HepG2 (cell line): ENCODE data around the gene DPCD. TPM values are rescaled to one million over a fixed set of nuclear protein-coding genes. Genes with fewer than 3 reads are reported as not detected.

Source experiments
- ATAC-seq: fragments of 200-7000 bp; cut with Tn5 transposase; 3 replicates; pipeline ENCODE4 v1.9.1; 2020; ENCODE audit warnings: mild to moderate bottlenecking, moderate library complexity
- BruUV-seq: library from RNA; stranded (reverse); fragments of 400-500 nt; replicated peaks from 2 replicates; lab custom pipeline; 2021; lab: Mats Ljungman, UMichigan
- CTCF ChIA-PET: fragments of 300-600 bp; formaldehyde crosslinking; extraction: SDS; loops from one replicate; lab custom pipeline; 2021; ENCODE audit warnings: low total read pairs, inconsistent platforms, low intra/inter-chr PET ratio; lab: Yijun Ruan, JAX
- POLR2A ChIA-PET: fragments of 350-600 bp; sonication (Branson Sonifier 250); formaldehyde crosslinking; loops from one replicate; lab custom pipeline; 2020; ENCODE audit warnings: antibody characterized with exemption, inconsistent platforms; lab: Yijun Ruan, JAX
- DNase-seq: peaks from one replicate; pipeline ENCODE4 v3.0.0-alpha.2; 2015; ENCODE audit warnings: low spot score
- FAIRE-seq: peaks from 3 replicates; lab custom pipeline; 2011; peaks lifted over from hg19 to GRCh38; lab: Jason Lieb, UNC
- H2AFZ ChIP-seq: one replicate; pipeline ENCODE4 v1.6.1; 2011; ENCODE audit warnings: low read length, inconsistent platforms
- H3K27ac ChIP-seq: fragments of 300-600 bp; 3 replicates; pipeline ENCODE4 v1.8.0; 2011; ENCODE audit warnings: mixed run types, mild to moderate bottlenecking, mixed read lengths, low read length, inconsistent platforms; ENCODE audit not compliant: insufficient read depth; ENCODE audit errors: extremely low read length
- H3K27me3 ChIP-seq, 2 experiments: fragments of 200-600 bp in 1 of 2; 2 replicates in 1 of 2; 3 replicates in 1 of 2; pipeline versions ENCODE4 v1.6.0 to v1.8.0; 2011; ENCODE audit warnings: low read length in 2 of 2, mild to moderate bottlenecking in 2 of 2, moderate library complexity in 2 of 2, inconsistent platforms in 1 of 2; ENCODE audit not compliant: insufficient read depth in 2 of 2, control insufficient read depth in 1 of 2
- H3K36me3 ChIP-seq, 2 experiments: fragments of 200-600 bp in 1 of 2; replicated peaks in 1 of 2; 2 replicates in 1 of 2; 3 replicates in 1 of 2; pipeline versions ENCODE4 v1.5.1 to v1.8.0; 2011; ENCODE audit warnings: low read length in 2 of 2, inconsistent platforms in 1 of 2; ENCODE audit not compliant: insufficient read depth in 2 of 2, control insufficient read depth in 1 of 2
- H3K4me1 ChIP-seq: 2 replicates; pipeline ENCODE4 v1.5.1; 2012; ENCODE audit warnings: low read length, inconsistent platforms; ENCODE audit not compliant: insufficient read depth
- H3K4me2 ChIP-seq: 2 replicates; pipeline ENCODE4 v1.6.0; 2011; ENCODE audit warnings: low read depth, low read length, inconsistent platforms
- H3K4me3 ChIP-seq, 3 experiments: fragments of 200-600 bp in 1 of 3; sonication (generic), shearing (Covaris generic) in 1 of 3; replicated peaks in 1 of 3; 2 replicates each; pipeline ENCODE4 v1.5.1; 2011 to 2016; ENCODE audit warnings: low read length in 3 of 3, inconsistent platforms in 2 of 3, low read depth in 2 of 3, mild to moderate bottlenecking in 2 of 3, control low read depth in 1 of 3, mixed read lengths in 1 of 3; ENCODE audit not compliant: insufficient read depth in 1 of 3
- H3K79me2 ChIP-seq: one replicate; pipeline ENCODE4 v1.6.1; 2011; ENCODE audit warnings: low read length, inconsistent platforms; ENCODE audit not compliant: insufficient read depth
- H3K9ac ChIP-seq: 2 replicates; pipeline ENCODE4 v1.6.0; 2011; ENCODE audit warnings: mild to moderate bottlenecking, low read depth, low read length, inconsistent platforms; ENCODE audit not compliant: insufficient read depth
- H3K9me3 ChIP-seq: 2 replicates; pipeline ENCODE4 v1.5.1; 2012; ENCODE audit warnings: mild to moderate bottlenecking, low read length
- H4K20me1 ChIP-seq: 2 replicates; pipeline ENCODE4 v1.6.0; 2011; ENCODE audit warnings: inconsistent platforms, mild to moderate bottlenecking, low read length, moderate library complexity; ENCODE audit not compliant: insufficient read depth
- AKAP8 ChIP-seq: sonication (generic); formaldehyde crosslinking; IDR thresholded peaks from 2 replicates; pipeline ENCODE4 v1.5.1; 2020; ENCODE audit warnings: mild to moderate bottlenecking, missing genetic modification reagents
- CSRNP1 ChIP-seq: sonication (generic); formaldehyde crosslinking; IDR thresholded peaks from 2 replicates; pipeline ENCODE4 v1.8.1; 2023; ENCODE audit warnings: mild to moderate bottlenecking, missing genetic modification reagents
- CTCF ChIP-seq: sonication (generic); formaldehyde crosslinking; IDR thresholded peaks from 2 replicates; pipeline ENCODE4 v1.5.0; 2020; ENCODE audit warnings: mild to moderate bottlenecking, missing genetic modification reagents, moderate library complexity
- EEA1 ChIP-seq: sonication (generic); formaldehyde crosslinking; IDR thresholded peaks from 2 replicates; pipeline ENCODE4 v1.5.1; 2020; ENCODE audit warnings: mild to moderate bottlenecking, missing genetic modification reagents, borderline replicate concordance
- GPN1 ChIP-seq: sonication (generic); formaldehyde crosslinking; IDR thresholded peaks from 2 replicates; pipeline ENCODE4 v1.5.1; 2020; ENCODE audit warnings: missing genetic modification reagents, borderline replicate concordance
- HNF4A ChIP-seq: sonication (generic); formaldehyde crosslinking; IDR thresholded peaks from 2 replicates; pipeline ENCODE4 v1.4.0; 2020; ENCODE audit warnings: missing genetic modification reagents
- HNRNPUL1 ChIP-seq: fragments of 200-400 bp; formaldehyde crosslinking; IDR thresholded peaks from 2 replicates; pipeline ENCODE4 v1.6.1; 2017; ENCODE audit warnings: low read depth, mild to moderate bottlenecking, low read length, moderate library complexity
- JARID2 ChIP-seq: sonication (generic); formaldehyde crosslinking; IDR thresholded peaks from 2 replicates; pipeline ENCODE4 v1.8.1; 2023; ENCODE audit warnings: missing genetic modification reagents, inconsistent platforms; ENCODE audit not compliant: insufficient replicate concordance
- MEF2D ChIP-seq: sonication (generic); formaldehyde crosslinking; IDR thresholded peaks from 2 replicates; pipeline ENCODE4 v1.5.1; 2020; ENCODE audit warnings: mild to moderate bottlenecking, missing genetic modification reagents
- PRMT3 ChIP-seq: sonication (generic); formaldehyde crosslinking; IDR thresholded peaks from 2 replicates; pipeline ENCODE4 v1.8.1; 2022; ENCODE audit warnings: low read depth, mild to moderate bottlenecking, moderate library complexity, missing genetic modification reagents, borderline replicate concordance
- RFX5 ChIP-seq: IDR thresholded peaks from 2 replicates; pipeline ENCODE4 v1.6.1; 2011; ENCODE audit warnings: low read depth, low read length, improper control_type of control experiment
- RFXANK ChIP-seq: IDR thresholded peaks from 2 replicates; pipeline ENCODE4 v1.6.1; 2016
- RFXAP ChIP-seq: sonication (generic); formaldehyde crosslinking; IDR thresholded peaks from 2 replicates; pipeline ENCODE4 v1.4.0; 2020; ENCODE audit warnings: missing genetic modification reagents, borderline replicate concordance
- SALL2 ChIP-seq: sonication (generic); formaldehyde crosslinking; IDR thresholded peaks from 2 replicates; pipeline ENCODE4 v1.8.1; 2023; ENCODE audit warnings: mild to moderate bottlenecking, missing genetic modification reagents, inconsistent platforms
- ZNF18 ChIP-seq: sonication (generic); formaldehyde crosslinking; IDR thresholded peaks from 2 replicates; pipeline ENCODE4 v1.8.0; 2022; ENCODE audit warnings: mild to moderate bottlenecking, missing genetic modification reagents; ENCODE audit not compliant: insufficient replicate concordance
- ZNF317 ChIP-seq: sonication (generic); formaldehyde crosslinking; IDR thresholded peaks from 2 replicates; pipeline ENCODE4 v1.5.0; 2020; ENCODE audit warnings: mild to moderate bottlenecking, missing genetic modification reagents
- WGBS: methylation state at CpG from one replicate; pipeline ENCODE4 v1.1.6; 2017; ENCODE audit warnings: low lambda C conversion rate; 5-methylcytosine and 5-hydroxymethylcytosine counted together
- in situ Hi-C: cut with HindIII; loops from 2 replicates; pipeline ENCODE4 v1.10.0; 2017; ENCODE audit warnings: low pct_unique_long_range_greater_than_20kb; ENCODE audit not compliant: extremely low pct_ligation_motif_present
- intact Hi-C: fragments of 100-400 bp; cut with micrococcal nuclease; formaldehyde crosslinking; loops from one replicate; pipeline ENCODE4 v1.10.0; 2022; ENCODE audit not compliant: unreplicated experiment
- polyA plus RNA-seq, 8 experiments: library from polyadenylated mRNA; depleted of rRNA in 3 of 8; stranded (reverse) in 7 of 8; unstranded in 1 of 8; fragments of >200 nt; fragmentation: Illumina TruSeq in 4 of 8; extraction: Trizol in 4 of 8; gene quantifications; 2 replicates each; pipeline versions ENCODE4 v1.2.1 to v1.2.3, GENCODE V29; 2011 to 2016; ENCODE audit warnings: low read depth in 4 of 8, missing spikeins in 1 of 8, mixed read lengths in 1 of 8; ENCODE audit not compliant: insufficient read depth in 1 of 8
- total RNA-seq, 5 experiments: library from RNA; depleted of rRNA; stranded (reverse); fragments of >200 nt; fragmentation: Illumina TruSeq; extraction: Trizol; gene quantifications; 2 replicates each; pipeline ENCODE4 v1.2.3, GENCODE V29; 2016; ENCODE audit warnings: low read depth in 1 of 5

DPCD gene
- total and polyA plus RNA-seq, 2 of the 13 experiments (the other 11 are each of a cell fraction or from before 2014, with no cell fraction given), result 25.2 to 27.0 TPM

- Histone ChIP-seq H2AFZ (no peak overlapping the region), H3K36me3 (peaks cover 12 to 21% of the 10 kb centered on the region in 2 experiments), H4K20me1 (no peaks in the 10 kb centered on the region), H3K27me3 (no peaks in the 10 kb centered on the region), H3K79me2 (no peaks in the 10 kb centered on the region), H3K9me3 (no peaks in the 10 kb centered on the region), H3K27ac (no peak overlapping the region), H3K4me3 (no peak overlapping the region), H3K4me2 (no peak overlapping the region), H3K9ac (no peak overlapping the region), H3K4me1 (no peaks in the 10 kb centered on the region)
- no TSS peak for BruUV-seq
- intact Hi-C loops, result no loop called here
- 97% methylated on average over 4 of the region's 5 CpGs for WGBS
- CTCF ChIA-PET, result no interaction called here
- ATAC-seq, result no peak
- DNase-seq, result no peak
- in situ Hi-C loops, result no loop called here
- TF ChIP-seq PRMT3 (CRISPR knock-in tag), result no peak
- no peak for TF ChIP-seq CSRNP1
- no peak for TF ChIP-seq SALL2
- no peak for TF ChIP-seq RFXANK (CRISPR knock-in tag)
- TF ChIP-seq MEF2D (CRISPR knock-in tag), result no peak
- no peak for TF ChIP-seq JARID2 (CRISPR knock-in tag)
- no peak for TF ChIP-seq RFX5
- TF ChIP-seq AKAP8, result no peak
- TF ChIP-seq EEA1, result no peak
- TF ChIP-seq ZNF18 (CRISPR knock-in tag), result no peak
- no peak for TF ChIP-seq CTCF (CRISPR knock-in tag)
- TF ChIP-seq GPN1, result no peak
- TF ChIP-seq ZNF317 (CRISPR knock-in tag), result no peak
- TF ChIP-seq HNRNPUL1, result no peak
- no peak for TF ChIP-seq HNF4A (CRISPR knock-in tag)
- TF ChIP-seq RFXAP, result no peak
- FAIRE-seq, result no peak
- POLR2A ChIA-PET, result no interaction called here
These were observed 27.5 kb downstream of the DPCD start for GRCh38 chr10:101615525-101616116.
